B cell (primary cell): ENCODE data around the gene MND1. TPM values are rescaled to one million over a fixed set of nuclear protein-coding genes. Genes with fewer than 3 reads are reported as not detected.

Source experiments
- ATAC-seq: fragments of 200-7000 bp; cut with Tn5 transposase; one replicate; pipeline ENCODE4 v1.10.0; 2021; ENCODE audit warnings: low read depth, mild to moderate bottlenecking, moderate number of reproducible peaks, moderate library complexity
- CTCF ChIA-PET: fragments of 350-600 bp; sonication (Branson Sonifier 250); formaldehyde crosslinking; loops from one replicate; lab custom pipeline; 2021; ENCODE audit warnings: antibody characterized with exemption, inconsistent platforms; lab: Charles Lee
- POLR2A ChIA-PET: fragments of 350-600 bp; sonication (Branson Sonifier 250); formaldehyde crosslinking; loops from one replicate; lab custom pipeline; 2021; ENCODE audit warnings: antibody characterized with exemption; lab: Charles Lee
- DNase-seq: peaks from one replicate; pipeline ENCODE4 v3.0.0; 2013
- H2AFZ ChIP-seq: 2 replicates; pipeline ENCODE4 v1.6.1; 2012; ENCODE audit warnings: mild to moderate bottlenecking, low read depth, low read length; ENCODE audit not compliant: insufficient read depth, poor library complexity, severe bottlenecking
- H3K27ac ChIP-seq, 2 donors: 1 replicate in 1 of 2; 2 replicates in 1 of 2; pipeline ENCODE4 v1.5.1; 2012 to 2013; ENCODE audit warnings: low read length in 2 of 2, mild to moderate bottlenecking in 2 of 2, moderate library complexity in 1 of 2
- H3K27me3 ChIP-seq, 4 experiments: fragments of 200-600 bp in 1 of 4; sonication (generic) in 1 of 4; replicated peaks in 1 of 4; 1 replicate in 2 of 4; 2 replicates in 2 of 4; pipeline versions ENCODE4 v1.6.1 to v1.7.0; 2013 to 2016; ENCODE audit warnings: low read length in 3 of 4, mild to moderate bottlenecking in 2 of 4, mixed read lengths in 1 of 4, moderate library complexity in 1 of 4; ENCODE audit not compliant: insufficient read depth in 4 of 4, control insufficient read depth in 3 of 4; ENCODE audit errors: control extremely low read depth in 1 of 4
- H3K36me3 ChIP-seq, 2 experiments: replicated peaks in 1 of 2; 1 replicate in 1 of 2; 2 replicates in 1 of 2; pipeline versions ENCODE4 v1.6.1 to v1.7.1; 2013; ENCODE audit warnings: low read length in 1 of 2; ENCODE audit not compliant: insufficient read depth in 2 of 2, control insufficient read depth in 1 of 2; ENCODE audit errors: control extremely low read depth in 1 of 2, extremely low read depth in 1 of 2
- H3K4me1 ChIP-seq, 2 donors: fragments of 200-600 bp in 1 of 2; sonication (generic) in 1 of 2; 1 replicate in 1 of 2; 2 replicates in 1 of 2; pipeline versions ENCODE4 v1.5.1 to v1.6.1; 2013 to 2017; ENCODE audit warnings: low read length in 2 of 2; ENCODE audit not compliant: control insufficient read depth in 2 of 2, insufficient read depth in 2 of 2
- H3K4me2 ChIP-seq: replicated peaks from 2 replicates; pipeline ENCODE3; 2012; ENCODE audit warnings: mild to moderate bottlenecking, low read depth, low read length; ENCODE audit not compliant: poor library complexity, severe bottlenecking
- H3K4me3 ChIP-seq, 5 experiments: fragments of 200-600 bp in 1 of 5; sonication (generic) in 1 of 5; 1 replicate in 3 of 5; 2 replicates in 2 of 5; pipeline versions ENCODE4 v1.5.1 to v1.7.0; 2011 to 2016; ENCODE audit warnings: low read length in 4 of 5, mild to moderate bottlenecking in 4 of 5, low read depth in 2 of 5, control low read depth in 1 of 5, moderate library complexity in 1 of 5; ENCODE audit not compliant: insufficient read depth in 1 of 5; ENCODE audit errors: control extremely low read depth in 1 of 5, extremely low read depth in 1 of 5
- H3K79me2 ChIP-seq: fragments of 200-600 bp; sonication (generic); one replicate; pipeline ENCODE4 v1.6.0; 2016; ENCODE audit warnings: low read length; ENCODE audit not compliant: control insufficient read depth, insufficient read depth
- H3K9ac ChIP-seq: fragments of 200-600 bp; sonication (generic); 2 replicates; pipeline ENCODE4 v1.6.1; 2017; ENCODE audit warnings: mild to moderate bottlenecking, low read length, moderate library complexity
- H3K9me3 ChIP-seq, 3 donors: one replicate each; pipeline versions ENCODE4 v1.6.1 to v1.7.1; 2013; ENCODE audit warnings: low read length in 2 of 3; ENCODE audit not compliant: control insufficient read depth in 2 of 3, insufficient read depth in 1 of 3; ENCODE audit errors: control extremely low read depth in 1 of 3
- H4K20me1 ChIP-seq: 2 replicates; pipeline ENCODE4 v1.6.0; 2012; ENCODE audit warnings: mild to moderate bottlenecking, low read length; ENCODE audit not compliant: insufficient read depth, control insufficient read depth, poor library complexity, severe bottlenecking
- H3K27ac Mint-ChIP-seq: one replicate; pipeline ENCODE4 v1.8.0; 2021; ENCODE audit warnings: mixed read lengths
- H3K27me3 Mint-ChIP-seq: one replicate; pipeline ENCODE4 v1.8.0; 2021; ENCODE audit warnings: mixed read lengths
- H3K4me1 Mint-ChIP-seq: one replicate; pipeline ENCODE4 v1.8.0; 2021; ENCODE audit warnings: mixed read lengths
- H3K4me3 Mint-ChIP-seq: one replicate; pipeline ENCODE4 v1.8.0; 2021; ENCODE audit warnings: mixed read lengths
- H3K9me3 Mint-ChIP-seq: one replicate; pipeline ENCODE4 v1.8.0; 2022; ENCODE audit warnings: mixed read lengths; ENCODE audit not compliant: insufficient read depth
- EZH2 ChIP-seq: IDR thresholded peaks from 2 replicates; pipeline ENCODE4 v1.6.1; 2012; ENCODE audit warnings: borderline replicate concordance, low read depth, mild to moderate bottlenecking, moderate library complexity, low read length; ENCODE audit not compliant: insufficient read depth, poor library complexity, severe bottlenecking
- WGBS: methylation state at CpG from one replicate; pipeline ENCODE4 v1.1.5; 2013; ENCODE audit warnings: missing lambda C conversion rate; ENCODE audit not compliant: insufficient coverage; 5-methylcytosine and 5-hydroxymethylcytosine counted together
- intact Hi-C: fragments of 100-400 bp; cut with micrococcal nuclease; formaldehyde crosslinking; loops from one replicate; pipeline ENCODE4 v1.10.0; 2022
- polyA plus RNA-seq: library from polyadenylated mRNA; depleted of rRNA; stranded (reverse); fragments of >200 nt; gene quantifications from 2 replicates; pipeline ENCODE4 v1.2.3, GENCODE V29; 2012
- total RNA-seq, 2 donors: library from RNA; stranded (reverse); fragments of 120-200 nt in 1 of 2; gene quantifications; 1 replicate in 1 of 2; 2 replicates in 1 of 2; pipeline versions ENCODE4 v1.2.3 to v1.2.4, GENCODE V29; 2013 to 2022
- TF ChIP-seq, protein P1 (sequence below): fragments of 200-600 bp; IDR thresholded peaks from one replicate; pipeline ENCODE4 v1.8.0; 2022; ENCODE audit warnings: antibody characterized with exemption, mild to moderate bottlenecking

Gene MND1
- total and polyA plus RNA-seq, 2 donors (not counting 1 experiment from before 2014, with no cell fraction given), result not detected

DNA sequence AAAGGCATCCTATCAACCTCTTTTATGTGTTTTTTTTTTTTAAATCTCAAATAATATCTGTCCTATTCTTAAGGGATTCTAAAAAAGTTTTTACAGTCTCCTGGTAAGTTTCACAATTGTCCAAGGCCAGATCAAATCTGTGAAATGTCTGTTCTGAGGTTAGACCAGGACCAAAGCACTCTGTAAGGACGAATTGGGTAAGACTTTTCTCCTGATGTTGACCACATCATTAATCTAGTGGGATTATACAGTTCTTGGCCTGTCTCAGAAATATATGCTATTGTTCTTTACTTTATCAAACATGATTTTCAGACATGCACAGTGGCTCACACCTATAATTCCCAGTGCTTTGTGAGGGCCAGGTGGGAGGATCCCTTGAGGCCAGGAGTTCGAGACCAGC lies 75.9 kb downstream of the MND1 start:
- CTCF ChIA-PET, result interaction anchor here (1.3 to 3.4 kb wide), 3 partner anchors 12 to 154 kb away, joined by 3 to 10 read pairs (median 5); no protein-coding TSS in a partner anchor
- Histone ChIP-seq H3K27ac (no peak overlapping the region), H3K4me2 (peak overlapping the region; percentile 34), H3K36me3 (no peaks in the 10 kb centered on the region), H2AFZ (no peak overlapping the region), H3K4me3 (no peak overlapping the region), H3K4me1 (peaks cover 11 to 14% of the 10 kb centered on the region in 2 donors), H3K79me2 (peaks cover 11% of the 10 kb centered on the region), H3K27me3 (no peaks in the 10 kb centered on the region), H4K20me1 (no peaks in the 10 kb centered on the region), H3K9me3 (no peaks in the 10 kb centered on the region), H3K9ac (no peak overlapping the region)
- intact Hi-C loops, result no loop called here
- no peak overlapping the region for H3K4me3 Mint-ChIP-seq
- no peaks in the 10 kb centered on the region for H3K27me3 Mint-ChIP-seq
- H3K27ac Mint-ChIP-seq, result no peak overlapping the region
- ATAC-seq (no peak), DNase-seq (no peak)
- TF ChIP-seq, protein P1, sequence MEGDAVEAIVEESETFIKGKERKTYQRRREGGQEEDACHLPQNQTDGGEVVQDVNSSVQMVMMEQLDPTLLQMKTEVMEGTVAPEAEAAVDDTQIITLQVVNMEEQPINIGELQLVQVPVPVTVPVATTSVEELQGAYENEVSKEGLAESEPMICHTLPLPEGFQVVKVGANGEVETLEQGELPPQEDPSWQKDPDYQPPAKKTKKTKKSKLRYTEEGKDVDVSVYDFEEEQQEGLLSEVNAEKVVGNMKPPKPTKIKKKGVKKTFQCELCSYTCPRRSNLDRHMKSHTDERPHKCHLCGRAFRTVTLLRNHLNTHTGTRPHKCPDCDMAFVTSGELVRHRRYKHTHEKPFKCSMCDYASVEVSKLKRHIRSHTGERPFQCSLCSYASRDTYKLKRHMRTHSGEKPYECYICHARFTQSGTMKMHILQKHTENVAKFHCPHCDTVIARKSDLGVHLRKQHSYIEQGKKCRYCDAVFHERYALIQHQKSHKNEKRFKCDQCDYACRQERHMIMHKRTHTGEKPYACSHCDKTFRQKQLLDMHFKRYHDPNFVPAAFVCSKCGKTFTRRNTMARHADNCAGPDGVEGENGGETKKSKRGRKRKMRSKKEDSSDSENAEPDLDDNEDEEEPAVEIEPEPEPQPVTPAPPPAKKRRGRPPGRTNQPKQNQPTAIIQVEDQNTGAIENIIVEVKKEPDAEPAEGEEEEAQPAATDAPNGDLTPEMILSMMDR, result no peak
- no peak for TF ChIP-seq EZH2
- peaks cover 22% of the 10 kb centered on the region for H3K4me1 Mint-ChIP-seq
- POLR2A ChIA-PET, result no interaction called here
- H3K9me3 Mint-ChIP-seq, result no peaks in the 10 kb centered on the region
- no CpG with 5 or more reads among the region's 2 CpGs for WGBS

DNA sequence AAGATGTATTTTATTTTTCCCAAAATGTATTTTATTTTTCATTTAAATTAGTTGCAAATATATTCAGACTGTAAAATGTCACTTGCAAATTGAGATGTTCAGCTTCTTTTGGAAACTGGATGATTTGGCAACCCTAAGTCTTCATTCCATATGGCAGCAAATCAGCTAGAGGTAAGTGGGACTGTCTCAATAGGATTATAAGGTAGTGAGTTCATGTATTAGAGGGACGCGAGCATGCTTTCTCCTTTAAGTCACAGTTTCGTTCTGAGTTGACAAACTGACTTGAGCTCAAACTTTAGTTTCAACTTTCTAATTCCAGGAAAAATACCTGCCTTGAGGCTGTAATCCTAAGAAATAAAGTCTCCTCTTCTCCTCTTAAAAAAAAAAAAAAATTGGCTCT lies 77.5 kb downstream of the MND1 start:
- no peaks in the 10 kb centered on the region for H3K27me3 Mint-ChIP-seq
- Histone ChIP-seq H3K36me3 (no peaks in the 10 kb centered on the region), H3K27me3 (no peaks in the 10 kb centered on the region), H3K27ac (no peak overlapping the region), H2AFZ (no peak overlapping the region), H3K79me2 (peaks cover 6% of the 10 kb centered on the region), H3K9me3 (peaks cover 0 to 4% (median 0%) of the 10 kb centered on the region in 3 donors), H3K9ac (no peak overlapping the region), H3K4me2 (no peak overlapping the region), H3K4me1 (peaks cover 26 to 28% of the 10 kb centered on the region in 2 donors), H3K4me3 (no peak overlapping the region), H4K20me1 (no peaks in the 10 kb centered on the region)
- WGBS, result no CpG with 5 or more reads among the region's 3 CpGs
- CTCF ChIA-PET, result interaction anchor here (0.6 to 1.6 kb wide), 3 partner anchors 11 to 152 kb away, joined by 3 to 4 read pairs (median 3); no protein-coding TSS in a partner anchor
- H3K9me3 Mint-ChIP-seq, result no peaks in the 10 kb centered on the region
- DNase-seq, result no peak
- no peak for TF ChIP-seq EZH2
- TF ChIP-seq, protein P1, result no peak
- POLR2A ChIA-PET, result no interaction called here
- H3K4me1 Mint-ChIP-seq, result peaks cover 33% of the 10 kb centered on the region
- ATAC-seq, result no peak
- no peak overlapping the region for H3K4me3 Mint-ChIP-seq
- intact Hi-C loops, result no loop called here
- H3K27ac Mint-ChIP-seq, result no peak overlapping the region
